ENCODE data around the gene CRISPLD2.

CRISPLD2 gene

GRCh38 chr16:84800158-84800978 lies 19.4 kb upstream of the CRISPLD2 start:
- DNase-seq (ENCODE audit: low spot score), result no peak

GRCh38 chr16:84803146-84803545 lies 16.6 kb upstream of the CRISPLD2 start:
- DNase-seq (ENCODE audit: low spot score), result no peak

GRCh38 chr16:84804326-84804725 lies 15.5 kb upstream of the CRISPLD2 start:
- DNase-seq (ENCODE audit: low spot score), result no peak

- no peak for DNase-seq (ENCODE audit: low spot score)
Measured at GRCh38 chr16:84806256-84806889, 13.4 kb upstream of the CRISPLD2 start.

- DNase-seq (ENCODE audit: low spot score), result no peak
Measured at GRCh38 chr16:84806890-84807258, 12.9 kb upstream of the CRISPLD2 start.

GRCh38 chr16:84807776-84808175 lies 12.0 kb upstream of the CRISPLD2 start:
- no peak for DNase-seq (ENCODE audit: low spot score)

GRCh38 chr16:84808826-84809225 lies 11.0 kb upstream of the CRISPLD2 start:
- no peak for DNase-seq (ENCODE audit: low spot score)

- no peak for DNase-seq (ENCODE audit: low spot score)
Measured at GRCh38 chr16:84810518-84811273, 9.1 kb upstream of the CRISPLD2 start.

GRCh38 chr16:84811529-84811928 lies 8.3 kb upstream of the CRISPLD2 start:
- DNase-seq (ENCODE audit: low spot score), result no peak

GRCh38 chr16:84813141-84813934 lies 6.4 kb upstream of the CRISPLD2 start:
- DNase-seq (ENCODE audit: low spot score), result no peak

GRCh38 chr16:84815462-84815861 lies 4.3 kb upstream of the CRISPLD2 start:
- no peak for DNase-seq (ENCODE audit: low spot score)

- DNase-seq (ENCODE audit: low spot score), result no peak
Measured at GRCh38 chr16:84816023-84816422, 3.8 kb upstream of the CRISPLD2 start.

- DNase-seq (ENCODE audit: low spot score), result no peak
Measured at GRCh38 chr16:84816485-84816884, 3.3 kb upstream of the CRISPLD2 start.

- DNase-seq (ENCODE audit: low spot score), result no peak
Measured at GRCh38 chr16:84817206-84817605, 2.6 kb upstream of the CRISPLD2 start.

- no peak for DNase-seq (ENCODE audit: low spot score)
Measured at GRCh38 chr16:84817613-84818012, 2.2 kb upstream of the CRISPLD2 start.

- no peak for DNase-seq (ENCODE audit: low spot score)
Measured at GRCh38 chr16:84818133-84818532, 1.7 kb upstream of the CRISPLD2 start.

- DNase-seq (ENCODE audit: low spot score), result no peak
Measured at GRCh38 chr16:84818989-84819643, 669 bp upstream of the CRISPLD2 start.

GRCh38 chr16:84820305-84820684 lies 510 bp downstream of the CRISPLD2 start:
- DNase-seq (ENCODE audit: low spot score), result no peak

GRCh38 chr16:84820771-84821170 lies 986 bp downstream of the CRISPLD2 start:
- DNase-seq (ENCODE audit: low spot score), result no peak

- DNase-seq (ENCODE audit: low spot score), result no peak
Measured at GRCh38 chr16:84821179-84821578, 1.4 kb downstream of the CRISPLD2 start.

Measured in HuH-7 (cell line).